ENCODE results near the gene NAGA.

Gene NAGA

GRCh38 chr22:42091455-42091782 is 20.8 kb upstream of the NAGA start:
- no peak for TF ChIP-seq FOXP2 (optimal IDR thresholded peaks at IDR 0.05; ENCODE audit: borderline replicate concordance, extremely low read depth, extremely low read length, insufficient read depth)
- TF ChIP-seq SIN3A (IDR thresholded peaks at IDR 0.05; ENCODE audit: borderline replicate concordance, insufficient read depth, low read length), result no peak
- no peak for TF ChIP-seq POLR2AphosphoS5 (IDR thresholded peaks at IDR 0.05; ENCODE audit: low read depth, low read length)
- no peak for TF ChIP-seq TAF1 (IDR thresholded peaks at IDR 0.05; ENCODE audit: borderline replicate concordance, insufficient read depth, low read length)
- TF ChIP-seq REST (IDR thresholded peaks at IDR 0.05; ENCODE audit: insufficient read depth in 1 of 2, low read depth in 2 of 2, low read length in 2 of 2), result no peak

GRCh38 chr22:42090596-42091454 is 20.2 kb upstream of the NAGA start, which contains the start of gene NDUFA6:
Gene NDUFA6, minus strand, starts transcription at chr22:42090772. Its CDS starts 28 bp downstream, at chr22:42090744.
- TF ChIP-seq REST (IDR thresholded peaks at IDR 0.05; ENCODE audit: insufficient read depth in 1 of 2, low read depth in 2 of 2, low read length in 2 of 2) (0 out of 4 replicates have a peak, but pooled peaks of 1 of the 2 experiments have one; percentile 20), POLR2AphosphoS5 (IDR thresholded peaks at IDR 0.05; ENCODE audit: low read depth, low read length) (peak; percentile 80), FOXP2 (optimal IDR thresholded peaks at IDR 0.05; ENCODE audit: borderline replicate concordance, extremely low read depth, extremely low read length, insufficient read depth) (peak; percentile 72), SIN3A (IDR thresholded peaks at IDR 0.05; ENCODE audit: borderline replicate concordance, insufficient read depth, low read length) (no peak), TAF1 (IDR thresholded peaks at IDR 0.05; ENCODE audit: borderline replicate concordance, insufficient read depth, low read length) (peak; percentile 91; the same call in 1 of the 2 replicates)

GRCh38 chr22:42086051-42086450 is 15.4 kb upstream of the NAGA start:
- TF ChIP-seq FOXP2 (optimal IDR thresholded peaks at IDR 0.05; ENCODE audit: borderline replicate concordance, extremely low read depth, extremely low read length, insufficient read depth) (no peak), SIN3A (IDR thresholded peaks at IDR 0.05; ENCODE audit: borderline replicate concordance, insufficient read depth, low read length) (no peak), REST (IDR thresholded peaks at IDR 0.05; ENCODE audit: insufficient read depth in 1 of 2, low read depth in 2 of 2, low read length in 2 of 2) (no peak), TAF1 (IDR thresholded peaks at IDR 0.05; ENCODE audit: borderline replicate concordance, insufficient read depth, low read length) (no peak), POLR2AphosphoS5 (IDR thresholded peaks at IDR 0.05; ENCODE audit: low read depth, low read length) (no peak)

GRCh38 chr22:42084874-42085273 is 14.3 kb upstream of the NAGA start:
- TF ChIP-seq POLR2AphosphoS5 (IDR thresholded peaks at IDR 0.05; ENCODE audit: low read depth, low read length), result no peak
- TF ChIP-seq TAF1 (IDR thresholded peaks at IDR 0.05; ENCODE audit: borderline replicate concordance, insufficient read depth, low read length), result no peak
- no peak for TF ChIP-seq SIN3A (IDR thresholded peaks at IDR 0.05; ENCODE audit: borderline replicate concordance, insufficient read depth, low read length)
- no peak for TF ChIP-seq FOXP2 (optimal IDR thresholded peaks at IDR 0.05; ENCODE audit: borderline replicate concordance, extremely low read depth, extremely low read length, insufficient read depth)
- no peak for TF ChIP-seq REST (IDR thresholded peaks at IDR 0.05; ENCODE audit: insufficient read depth in 1 of 2, low read depth in 2 of 2, low read length in 2 of 2)

Measured in PFSK-1 (cell line).